ENCODE data around the gene PLEKHA7. TPM values are rescaled to one million over a fixed set of nuclear protein-coding genes. Genes with fewer than 3 reads are reported as not detected.

PLEKHA7 gene
- total and polyA plus RNA-seq, 2 of the 13 experiments (the other 11 are each of a cell fraction or from before 2014, with no cell fraction given): 17.5 to 18.7 TPM

DNA sequence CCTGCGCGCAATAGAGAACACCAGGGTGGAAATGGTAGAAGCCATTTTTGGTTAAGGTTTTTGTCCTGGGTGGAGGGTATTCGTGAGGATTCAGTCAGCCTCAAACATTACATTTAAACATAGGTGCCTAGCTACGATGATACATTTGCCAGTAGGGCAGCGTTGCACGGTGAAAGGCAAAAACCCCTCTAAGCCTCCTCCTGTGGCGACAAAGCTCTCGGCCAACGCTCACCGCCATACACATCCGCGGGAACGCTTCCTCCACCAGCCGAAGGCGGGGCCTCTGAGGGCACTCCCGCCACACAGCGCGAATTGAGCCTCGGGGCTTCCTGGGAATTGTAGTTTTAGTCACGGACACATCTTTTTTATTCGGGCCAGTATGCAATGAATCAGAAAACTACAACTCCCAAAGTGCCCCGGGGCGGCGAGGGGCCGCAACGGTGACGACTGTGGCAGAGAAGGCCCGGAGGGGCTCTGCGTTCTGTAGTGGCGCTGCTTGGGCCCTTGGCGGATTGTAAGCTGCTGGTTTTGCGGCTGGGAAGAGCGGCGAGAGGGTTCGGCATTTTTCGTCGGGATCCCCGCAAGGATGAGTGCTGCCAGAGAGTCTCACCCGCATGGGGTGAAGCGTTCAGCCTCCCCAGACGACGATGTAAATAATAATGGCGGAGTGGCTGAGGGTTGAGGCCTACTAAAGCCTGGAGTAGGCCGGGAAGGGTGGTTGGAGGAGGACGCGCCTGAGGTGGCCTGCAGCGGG lies 275.8 kb downstream of the PLEKHA7 start, which contains the start of gene C11orf58 (continued):
- TF ChIP-seq, protein P1, sequence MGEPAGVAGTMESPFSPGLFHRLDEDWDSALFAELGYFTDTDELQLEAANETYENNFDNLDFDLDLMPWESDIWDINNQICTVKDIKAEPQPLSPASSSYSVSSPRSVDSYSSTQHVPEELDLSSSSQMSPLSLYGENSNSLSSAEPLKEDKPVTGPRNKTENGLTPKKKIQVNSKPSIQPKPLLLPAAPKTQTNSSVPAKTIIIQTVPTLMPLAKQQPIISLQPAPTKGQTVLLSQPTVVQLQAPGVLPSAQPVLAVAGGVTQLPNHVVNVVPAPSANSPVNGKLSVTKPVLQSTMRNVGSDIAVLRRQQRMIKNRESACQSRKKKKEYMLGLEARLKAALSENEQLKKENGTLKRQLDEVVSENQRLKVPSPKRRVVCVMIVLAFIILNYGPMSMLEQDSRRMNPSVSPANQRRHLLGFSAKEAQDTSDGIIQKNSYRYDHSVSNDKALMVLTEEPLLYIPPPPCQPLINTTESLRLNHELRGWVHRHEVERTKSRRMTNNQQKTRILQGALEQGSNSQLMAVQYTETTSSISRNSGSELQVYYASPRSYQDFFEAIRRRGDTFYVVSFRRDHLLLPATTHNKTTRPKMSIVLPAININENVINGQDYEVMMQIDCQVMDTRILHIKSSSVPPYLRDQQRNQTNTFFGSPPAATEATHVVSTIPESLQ (CRISPR knock-in tag; conservative IDR thresholded peaks at IDR 0.05): no peak
- TF ChIP-seq ZNF703 (CRISPR knock-in tag; IDR thresholded peaks at IDR 0.05; ENCODE audit: borderline replicate concordance) (peak; percentile 31; the same call in 1 of the 2 replicates), ZNF441 (CRISPR knock-in tag; IDR thresholded peaks at IDR 0.05; ENCODE audit: borderline replicate concordance) (peak; percentile 82; the same call in 1 of the 2 replicates), ETV5 (CRISPR knock-in tag; IDR thresholded peaks at IDR 0.05; ENCODE audit: borderline replicate concordance) (peak; percentile 23; the same call in 1 of the 2 replicates), ZBTB8A (CRISPR knock-in tag; IDR thresholded peaks at IDR 0.05; ENCODE audit: borderline replicate concordance, low read depth) (peak; percentile 70; the same call in 1 of the 2 replicates), ZNF460 (CRISPR knock-in tag; IDR thresholded peaks at IDR 0.05; ENCODE audit: borderline replicate concordance) (no peak; the same call in 1 of the 2 replicates), ZNF326 (CRISPR knock-in tag; IDR thresholded peaks at IDR 0.05; ENCODE audit: borderline replicate concordance) (no peak), ZNF138 (CRISPR knock-in tag; IDR thresholded peaks at IDR 0.05; ENCODE audit: low read depth) (peak; percentile 85; the same call in 1 of the 2 replicates), PHB2 (IDR thresholded peaks at IDR 0.05; ENCODE audit: partially characterized antibody) (no peak)
- TF ChIP-seq, protein P2, sequence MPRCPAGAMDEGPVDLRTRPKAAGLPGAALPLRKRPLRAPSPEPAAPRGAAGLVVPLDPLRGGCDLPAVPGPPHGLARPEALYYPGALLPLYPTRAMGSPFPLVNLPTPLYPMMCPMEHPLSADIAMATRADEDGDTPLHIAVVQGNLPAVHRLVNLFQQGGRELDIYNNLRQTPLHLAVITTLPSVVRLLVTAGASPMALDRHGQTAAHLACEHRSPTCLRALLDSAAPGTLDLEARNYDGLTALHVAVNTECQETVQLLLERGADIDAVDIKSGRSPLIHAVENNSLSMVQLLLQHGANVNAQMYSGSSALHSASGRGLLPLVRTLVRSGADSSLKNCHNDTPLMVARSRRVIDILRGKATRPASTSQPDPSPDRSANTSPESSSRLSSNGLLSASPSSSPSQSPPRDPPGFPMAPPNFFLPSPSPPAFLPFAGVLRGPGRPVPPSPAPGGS (CRISPR knock-in tag; IDR thresholded peaks at IDR 0.05): no peak
- TF ChIP-seq, protein P3, sequence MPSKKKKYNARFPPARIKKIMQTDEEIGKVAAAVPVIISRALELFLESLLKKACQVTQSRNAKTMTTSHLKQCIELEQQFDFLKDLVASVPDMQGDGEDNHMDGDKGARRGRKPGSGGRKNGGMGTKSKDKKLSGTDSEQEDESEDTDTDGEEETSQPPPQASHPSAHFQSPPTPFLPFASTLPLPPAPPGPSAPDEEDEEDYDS (CRISPR knock-in tag; IDR thresholded peaks at IDR 0.05): peak; percentile 84
- TF ChIP-seq, protein P4, sequence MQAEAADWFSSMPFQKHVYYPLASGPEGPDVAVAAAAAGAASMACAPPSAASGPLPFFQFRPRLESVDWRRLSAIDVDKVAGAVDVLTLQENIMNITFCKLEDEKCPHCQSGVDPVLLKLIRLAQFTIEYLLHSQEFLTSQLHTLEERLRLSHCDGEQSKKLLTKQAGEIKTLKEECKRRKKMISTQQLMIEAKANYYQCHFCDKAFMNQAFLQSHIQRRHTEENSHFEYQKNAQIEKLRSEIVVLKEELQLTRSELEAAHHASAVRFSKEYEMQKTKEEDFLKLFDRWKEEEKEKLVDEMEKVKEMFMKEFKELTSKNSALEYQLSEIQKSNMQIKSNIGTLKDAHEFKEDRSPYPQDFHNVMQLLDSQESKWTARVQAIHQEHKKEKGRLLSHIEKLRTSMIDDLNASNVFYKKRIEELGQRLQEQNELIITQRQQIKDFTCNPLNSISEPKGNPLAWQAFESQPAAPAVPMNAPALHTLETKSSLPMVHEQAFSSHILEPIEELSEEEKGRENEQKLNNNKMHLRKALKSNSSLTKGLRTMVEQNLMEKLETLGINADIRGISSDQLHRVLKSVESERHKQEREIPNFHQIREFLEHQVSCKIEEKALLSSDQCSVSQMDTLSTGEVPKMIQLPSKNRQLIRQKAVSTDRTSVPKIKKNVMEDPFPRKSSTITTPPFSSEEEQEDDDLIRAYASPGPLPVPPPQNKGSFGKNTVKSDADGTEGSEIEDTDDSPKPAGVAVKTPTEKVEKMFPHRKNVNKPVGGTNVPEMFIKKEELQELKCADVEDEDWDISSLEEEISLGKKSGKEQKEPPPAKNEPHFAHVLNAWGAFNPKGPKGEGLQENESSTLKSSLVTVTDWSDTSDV (CRISPR knock-in tag; IDR thresholded peaks at IDR 0.05): no peak; the same call in 1 of the 2 replicates
- TF ChIP-seq, protein P5, sequence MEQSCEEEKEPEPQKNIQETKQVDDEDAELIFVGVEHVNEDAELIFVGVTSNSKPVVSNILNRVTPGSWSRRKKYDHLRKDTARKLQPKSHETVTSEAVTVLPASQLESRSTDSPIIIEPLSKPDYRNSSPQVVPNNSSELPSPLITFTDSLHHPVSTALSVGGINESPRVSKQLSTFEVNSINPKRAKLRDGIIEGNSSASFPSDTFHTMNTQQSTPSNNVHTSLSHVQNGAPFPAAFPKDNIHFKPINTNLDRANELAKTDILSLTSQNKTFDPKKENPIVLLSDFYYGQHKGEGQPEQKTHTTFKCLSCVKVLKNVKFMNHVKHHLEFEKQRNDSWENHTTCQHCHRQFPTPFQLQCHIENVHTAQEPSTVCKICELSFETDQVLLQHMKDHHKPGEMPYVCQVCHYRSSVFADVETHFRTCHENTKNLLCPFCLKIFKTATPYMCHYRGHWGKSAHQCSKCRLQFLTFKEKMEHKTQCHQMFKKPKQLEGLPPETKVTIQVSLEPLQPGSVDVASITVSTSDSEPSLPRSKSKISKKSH (CRISPR knock-in tag; IDR thresholded peaks at IDR 0.05; ENCODE audit: borderline replicate concordance): peak; percentile 90
